ENCODE results near the gene SERPINB3. TPM values are rescaled to one million over a fixed set of nuclear protein-coding genes. Genes with fewer than 3 reads are reported as not detected.
"Not testable (repeated sequence)": the region's sequence is repeated elsewhere in the genome, so short reads cannot be mapped to it uniquely, and the experiment has no call there.

SERPINB3 gene
- total RNA-seq, 2 donors from 2014 or later, result not detected

GRCh38 chr18:63681449-63682340 lies 20.0 kb upstream of the SERPINB3 start:
- Mint-ChIP-seq H3K27ac (no peak overlapping the region), H3K4me1 (no peaks in the 10 kb centered on the region)
- DNase-seq, result no peak

GRCh38 chr18:63679820-63680606 lies 18.3 kb upstream of the SERPINB3 start:
- no peak for ATAC-seq
- Mint-ChIP-seq H3K27me3 (no peaks in the 10 kb centered on the region), H3K36me3 (ENCODE audit: low read depth) (no peaks in the 10 kb centered on the region), H3K4me1 (no peaks in the 10 kb centered on the region), H3K4me3 (no peak overlapping the region), H3K27ac (no peak overlapping the region)
- no peak for DNase-seq
- no peaks in the 10 kb centered on the region for H3K9me3 ChIP-seq (ENCODE audit: control insufficient read depth, low read length, poor library complexity, severe bottlenecking)

More at GRCh38 chr18:63681449-63682340, 20.0 kb upstream of the SERPINB3 start:
- H3K27me3 Mint-ChIP-seq, result no peaks in the 10 kb centered on the region
- no peaks in the 10 kb centered on the region for H3K36me3 Mint-ChIP-seq (ENCODE audit: low read depth)
- no peak overlapping the region for H3K4me3 Mint-ChIP-seq
- no peaks in the 10 kb centered on the region for H3K9me3 ChIP-seq (ENCODE audit: control insufficient read depth, low read length, poor library complexity, severe bottlenecking)
- ATAC-seq, result no peak

GRCh38 chr18:63677500-63678225 lies 16.0 kb upstream of the SERPINB3 start:
- no peak overlapping the region for H3K4me3 Mint-ChIP-seq
- DNase-seq, result no peak
- no peaks in the 10 kb centered on the region for H3K27me3 Mint-ChIP-seq
- H3K9me3 ChIP-seq (ENCODE audit: control insufficient read depth, low read length, poor library complexity, severe bottlenecking), result no peaks in the 10 kb centered on the region
- no peaks in the 10 kb centered on the region for H3K36me3 Mint-ChIP-seq (ENCODE audit: low read depth)
- H3K27ac Mint-ChIP-seq, result no peak overlapping the region
- ATAC-seq, result no peak
- no peaks in the 10 kb centered on the region for H3K4me1 Mint-ChIP-seq

- ATAC-seq, result no peak
- Mint-ChIP-seq H3K36me3 (ENCODE audit: low read depth) (no peaks in the 10 kb centered on the region), H3K27ac (no peak overlapping the region), H3K4me3 (no peak overlapping the region), H3K4me1 (no peaks in the 10 kb centered on the region), H3K27me3 (no peaks in the 10 kb centered on the region)
- DNase-seq, result no peak
- H3K9me3 ChIP-seq (ENCODE audit: control insufficient read depth, low read length, poor library complexity, severe bottlenecking), result no peaks in the 10 kb centered on the region
Observed at GRCh38 chr18:63676526-63677323, 15.0 kb upstream of the SERPINB3 start.

- ATAC-seq (no peak), DNase-seq (no peak)
- no peaks in the 10 kb centered on the region for H3K9me3 ChIP-seq (ENCODE audit: control insufficient read depth, low read length, poor library complexity, severe bottlenecking)
- H3K4me1 Mint-ChIP-seq, result no peaks in the 10 kb centered on the region
- no peak overlapping the region for H3K4me3 Mint-ChIP-seq
- H3K27me3 Mint-ChIP-seq, result no peaks in the 10 kb centered on the region
- no peaks in the 10 kb centered on the region for H3K36me3 Mint-ChIP-seq (ENCODE audit: low read depth)
- H3K27ac Mint-ChIP-seq, result no peak overlapping the region
Observed at GRCh38 chr18:63664571-63664970, 2.9 kb upstream of the SERPINB3 start.

GRCh38 chr18:63658920-63659319 lies 2.8 kb downstream of the SERPINB3 start:
- H3K36me3 Mint-ChIP-seq (ENCODE audit: low read depth); DNase-seq; H3K4me3 Mint-ChIP-seq; H3K9me3 ChIP-seq (ENCODE audit: control insufficient read depth, low read length, poor library complexity, severe bottlenecking); H3K4me1 Mint-ChIP-seq; H3K27me3 Mint-ChIP-seq; H3K27ac Mint-ChIP-seq; ATAC-seq: not testable (repeated sequence)

- not testable (repeated sequence) for DNase-seq; H3K9me3 ChIP-seq (ENCODE audit: control insufficient read depth, low read length, poor library complexity, severe bottlenecking); H3K27me3 Mint-ChIP-seq; H3K27ac Mint-ChIP-seq; H3K4me1 Mint-ChIP-seq; ATAC-seq; H3K36me3 Mint-ChIP-seq (ENCODE audit: low read depth); H3K4me3 Mint-ChIP-seq
Observed at GRCh38 chr18:63650271-63650670, 11.4 kb downstream of the SERPINB3 start.

- Mint-ChIP-seq H3K27ac (no peak overlapping the region), H3K36me3 (ENCODE audit: low read depth) (no peaks in the 10 kb centered on the region)
Observed at GRCh38 chr18:63648241-63648640, 13.5 kb downstream of the SERPINB3 start.

GRCh38 chr18:63646936-63647335 lies 14.8 kb downstream of the SERPINB3 start:
- no peaks in the 10 kb centered on the region for H3K9me3 ChIP-seq (ENCODE audit: control insufficient read depth, low read length, poor library complexity, severe bottlenecking)
- Mint-ChIP-seq H3K27ac (no peak overlapping the region), H3K4me3 (no peak overlapping the region), H3K27me3 (peaks cover 7% of the 10 kb centered on the region), H3K36me3 (ENCODE audit: low read depth) (no peaks in the 10 kb centered on the region), H3K4me1 (no peaks in the 10 kb centered on the region)
- ATAC-seq (no peak), DNase-seq (no peak)

More at GRCh38 chr18:63648241-63648640, 13.5 kb downstream of the SERPINB3 start:
- Mint-ChIP-seq H3K27me3 (peaks cover 7% of the 10 kb centered on the region), H3K4me3 (no peak overlapping the region), H3K4me1 (no peaks in the 10 kb centered on the region)
- no peak for DNase-seq
- no peak for ATAC-seq
- H3K9me3 ChIP-seq (ENCODE audit: control insufficient read depth, low read length, poor library complexity, severe bottlenecking), result no peaks in the 10 kb centered on the region

GRCh38 chr18:63644694-63645093 lies 17.0 kb downstream of the SERPINB3 start:
- H3K27ac Mint-ChIP-seq; ATAC-seq; H3K27me3 Mint-ChIP-seq; DNase-seq; H3K4me3 Mint-ChIP-seq; H3K4me1 Mint-ChIP-seq; H3K9me3 ChIP-seq (ENCODE audit: control insufficient read depth, low read length, poor library complexity, severe bottlenecking); H3K36me3 Mint-ChIP-seq (ENCODE audit: low read depth): not testable (repeated sequence)

- DNase-seq; H3K4me1 Mint-ChIP-seq; H3K27me3 Mint-ChIP-seq; H3K9me3 ChIP-seq (ENCODE audit: control insufficient read depth, low read length, poor library complexity, severe bottlenecking); ATAC-seq; H3K36me3 Mint-ChIP-seq (ENCODE audit: low read depth); H3K27ac Mint-ChIP-seq; H3K4me3 Mint-ChIP-seq: not testable (repeated sequence)
Observed at GRCh38 chr18:63644142-63644541, 17.6 kb downstream of the SERPINB3 start, which contains the start of gene SERPINB4. Gene SERPINB4, minus strand, starts transcription at chr18:63644256. Its CDS starts 679 bp downstream, at chr18:63643577.

GRCh38 chr18:63642668-63643356 lies 18.9 kb downstream of the SERPINB3 start:
- H3K4me3 Mint-ChIP-seq; H3K4me1 Mint-ChIP-seq; H3K36me3 Mint-ChIP-seq (ENCODE audit: low read depth); H3K27me3 Mint-ChIP-seq; ATAC-seq; H3K27ac Mint-ChIP-seq; DNase-seq; H3K9me3 ChIP-seq (ENCODE audit: control insufficient read depth, low read length, poor library complexity, severe bottlenecking): not testable (repeated sequence)

Data from T-helper 17 cell (primary cell).